K562 (cell line): Measurements from ENCODE around the gene UTP25. TPM values are rescaled to one million over a fixed set of nuclear protein-coding genes. Genes with fewer than 3 reads are reported as not detected.

Source experiments
- HIVEP1 ChIP-seq: fragments of 250-450 bp; sonication (Bioruptor Pico); IDR thresholded peaks from 2 replicates; pipeline ENCODE4 v1.4.0; 2020; ENCODE audit warnings: mild to moderate bottlenecking
- LARP7 ChIP-seq: fragments of 450-650 bp; IDR thresholded peaks from 2 replicates; pipeline ENCODE4 v1.6.1; 2016
- PCBP1 ChIP-seq: fragments of 200-400 bp; formaldehyde crosslinking; IDR thresholded peaks from 2 replicates; pipeline ENCODE4 v1.6.1; 2018; ENCODE audit warnings: mild to moderate bottlenecking, low read depth, low read length; ENCODE audit not compliant: poor library complexity, severe bottlenecking
- PRPF4 ChIP-seq: fragments of 200-400 bp; formaldehyde crosslinking; IDR thresholded peaks from one replicate; pipeline ENCODE4 v1.6.1; 2017; ENCODE audit warnings: low read length, low read depth, mild to moderate bottlenecking; ENCODE audit not compliant: insufficient read depth, poor library complexity, severe bottlenecking
- SOX6 ChIP-seq: fragments of 450-650 bp; IDR thresholded peaks from 2 replicates; pipeline ENCODE4 v1.6.1; 2014; ENCODE audit warnings: mild to moderate bottlenecking
- ZNF124 ChIP-seq: sonication (generic); formaldehyde crosslinking; IDR thresholded peaks from 2 replicates; pipeline ENCODE4 v1.8.1; 2022; ENCODE audit warnings: missing genetic modification reagents
- ZNF146 ChIP-seq: IDR thresholded peaks from one replicate; pipeline ENCODE4 v1.6.1; 2018; ENCODE audit warnings: missing compliant biosample characterization; ENCODE audit not compliant: unreplicated experiment
- ZNF584 ChIP-seq: fragments of 200-800 bp; sonication (Bioruptor generic); IDR thresholded peaks from 2 replicates; pipeline ENCODE4 v1.6.1; 2016; ENCODE audit warnings: low read depth, mild to moderate bottlenecking, missing genetic modification characterization, missing compliant biosample characterization
- ZNF586 ChIP-seq: fragments of 450-650 bp; formaldehyde crosslinking; conservative IDR thresholded peaks from 2 replicates; pipeline ENCODE4 v1.4.0; 2020; ENCODE audit warnings: mild to moderate bottlenecking, moderate library complexity
- ZNF76 ChIP-seq: fragments of 250-450 bp; sonication (Bioruptor Pico); IDR thresholded peaks from 2 replicates; pipeline ENCODE4 v1.4.0; 2020; ENCODE audit warnings: mild to moderate bottlenecking, moderate library complexity, borderline replicate concordance
- ZSCAN29 ChIP-seq: fragments of 450-650 bp; IDR thresholded peaks from 2 replicates; pipeline ENCODE4 v1.6.1; 2017
- polyA plus RNA-seq, 8 experiments: library from polyadenylated mRNA; depleted of rRNA in 4 of 8; stranded (reverse) in 5 of 8; unstranded in 3 of 8; fragments of >200 nt; fragmentation: Nextera tagmentation in 2 of 8; fragmentation: Illumina TruSeq in 1 of 8; extraction: Ambion mirVana in 2 of 8; extraction: Trizol in 1 of 8; gene quantifications; 2 replicates each; pipeline versions ENCODE4 v1.2.1 to v1.2.3, GENCODE V29; 2011 to 2014; ENCODE audit warnings: inconsistent platforms in 1 of 8, missing spikeins in 1 of 8
- total RNA-seq, 7 experiments: library from RNA; depleted of rRNA in 6 of 7; stranded (reverse); fragments of >200 nt in 6 of 7; fragmentation: Illumina TruSeq in 2 of 7; extraction: Trizol in 2 of 7; gene quantifications; 2 replicates each; pipeline versions ENCODE4 v1.2.1 to v1.2.3, GENCODE V29; 2011 to 2021; ENCODE audit warnings: low replicate concordance in 1 of 7
- TF ChIP-seq, protein P1 (sequence below): fragments of 250-450 bp; sonication (Bioruptor Pico); IDR thresholded peaks from 2 replicates; pipeline ENCODE4 v1.4.0; 2020
- TF ChIP-seq, protein P2 (sequence below): sonication (generic); formaldehyde crosslinking; IDR thresholded peaks from 2 replicates; pipeline ENCODE4 v1.8.1; 2023; ENCODE audit warnings: mild to moderate bottlenecking, missing genetic modification reagents

Gene UTP25
- total and polyA plus RNA-seq, 9 of the 15 experiments (the other 6 are each of a cell fraction or from before 2014, with no cell fraction given) = 5.7 to 17.6 (median 12.0) TPM

DNA sequence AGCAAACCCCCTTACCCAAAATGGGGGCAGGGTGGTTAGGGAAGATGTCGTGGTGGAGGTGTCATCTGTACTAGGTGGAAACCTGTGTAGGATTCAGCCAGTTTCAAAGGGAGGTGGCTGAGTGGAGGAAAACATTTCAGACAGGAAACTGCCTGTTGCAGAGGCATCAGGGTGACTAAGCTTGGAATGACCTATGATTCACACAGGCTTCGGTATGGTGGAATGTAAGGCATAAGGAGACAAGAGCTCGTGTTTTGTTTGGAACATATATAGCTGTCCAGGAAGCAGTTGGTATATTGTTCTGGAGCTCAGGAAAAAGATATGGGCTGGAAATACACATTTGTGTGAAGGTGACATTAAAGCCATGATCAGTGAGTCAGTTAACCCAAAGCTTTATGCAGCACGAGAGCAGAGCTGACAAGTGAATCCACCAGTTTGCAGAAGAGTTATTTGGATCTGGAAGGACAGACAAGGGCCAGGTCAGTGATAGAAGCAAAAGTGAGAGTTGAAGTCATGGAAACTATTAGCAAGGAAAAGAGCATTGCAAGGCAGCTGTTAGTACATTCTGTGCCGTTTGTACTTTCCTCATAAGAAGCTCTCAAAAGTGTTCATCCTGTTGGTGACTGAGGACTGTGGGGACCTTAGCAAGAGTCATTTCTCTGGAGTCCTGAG, 12.2 kb downstream of the UTP25 start (continued):
- no peak for TF ChIP-seq PCBP1
- no peak for TF ChIP-seq ZNF586
- no peak for TF ChIP-seq HIVEP1 (CRISPR knock-in tag)
- TF ChIP-seq ZNF584 (CRISPR knock-in tag) = 0 out of 2 replicates have a peak, but pooled peaks have one; percentile 62
- TF ChIP-seq, protein P1, sequence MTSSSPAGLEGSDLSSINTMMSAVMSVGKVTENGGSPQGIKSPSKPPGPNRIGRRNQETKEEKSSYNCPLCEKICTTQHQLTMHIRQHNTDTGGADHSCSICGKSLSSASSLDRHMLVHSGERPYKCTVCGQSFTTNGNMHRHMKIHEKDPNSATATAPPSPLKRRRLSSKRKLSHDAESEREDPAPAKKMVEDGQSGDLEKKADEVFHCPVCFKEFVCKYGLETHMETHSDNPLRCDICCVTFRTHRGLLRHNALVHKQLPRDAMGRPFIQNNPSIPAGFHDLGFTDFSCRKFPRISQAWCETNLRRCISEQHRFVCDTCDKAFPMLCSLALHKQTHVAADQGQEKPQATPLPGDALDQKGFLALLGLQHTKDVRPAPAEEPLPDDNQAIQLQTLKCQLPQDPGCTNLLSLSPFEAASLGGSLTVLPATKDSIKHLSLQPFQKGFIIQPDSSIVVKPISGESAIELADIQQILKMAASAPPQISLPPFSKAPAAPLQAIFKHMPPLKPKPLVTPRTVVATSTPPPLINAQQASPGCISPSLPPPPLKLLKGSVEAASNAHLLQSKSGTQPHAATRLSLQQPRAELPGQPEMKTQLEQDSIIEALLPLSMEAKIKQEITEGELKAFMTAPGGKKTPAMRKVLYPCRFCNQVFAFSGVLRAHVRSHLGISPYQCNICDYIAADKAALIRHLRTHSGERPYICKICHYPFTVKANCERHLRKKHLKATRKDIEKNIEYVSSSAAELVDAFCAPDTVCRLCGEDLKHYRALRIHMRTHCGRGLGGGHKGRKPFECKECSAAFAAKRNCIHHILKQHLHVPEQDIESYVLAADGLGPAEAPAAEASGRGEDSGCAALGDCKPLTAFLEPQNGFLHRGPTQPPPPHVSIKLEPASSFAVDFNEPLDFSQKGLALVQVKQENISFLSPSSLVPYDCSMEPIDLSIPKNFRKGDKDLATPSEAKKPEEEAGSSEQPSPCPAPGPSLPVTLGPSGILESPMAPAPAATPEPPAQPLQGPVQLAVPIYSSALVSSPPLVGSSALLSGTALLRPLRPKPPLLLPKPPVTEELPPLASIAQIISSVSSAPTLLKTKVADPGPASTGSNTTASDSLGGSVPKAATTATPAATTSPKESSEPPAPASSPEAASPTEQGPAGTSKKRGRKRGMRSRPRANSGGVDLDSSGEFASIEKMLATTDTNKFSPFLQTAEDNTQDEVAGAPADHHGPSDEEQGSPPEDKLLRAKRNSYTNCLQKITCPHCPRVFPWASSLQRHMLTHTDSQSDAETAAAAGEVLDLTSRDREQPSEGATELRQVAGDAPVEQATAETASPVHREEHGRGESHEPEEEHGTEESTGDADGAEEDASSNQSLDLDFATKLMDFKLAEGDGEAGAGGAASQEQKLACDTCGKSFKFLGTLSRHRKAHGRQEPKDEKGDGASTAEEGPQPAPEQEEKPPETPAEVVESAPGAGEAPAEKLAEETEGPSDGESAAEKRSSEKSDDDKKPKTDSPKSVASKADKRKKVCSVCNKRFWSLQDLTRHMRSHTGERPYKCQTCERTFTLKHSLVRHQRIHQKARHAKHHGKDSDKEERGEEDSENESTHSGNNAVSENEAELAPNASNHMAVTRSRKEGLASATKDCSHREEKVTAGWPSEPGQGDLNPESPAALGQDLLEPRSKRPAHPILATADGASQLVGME (CRISPR knock-in tag) = no peak
- TF ChIP-seq, protein P2, sequence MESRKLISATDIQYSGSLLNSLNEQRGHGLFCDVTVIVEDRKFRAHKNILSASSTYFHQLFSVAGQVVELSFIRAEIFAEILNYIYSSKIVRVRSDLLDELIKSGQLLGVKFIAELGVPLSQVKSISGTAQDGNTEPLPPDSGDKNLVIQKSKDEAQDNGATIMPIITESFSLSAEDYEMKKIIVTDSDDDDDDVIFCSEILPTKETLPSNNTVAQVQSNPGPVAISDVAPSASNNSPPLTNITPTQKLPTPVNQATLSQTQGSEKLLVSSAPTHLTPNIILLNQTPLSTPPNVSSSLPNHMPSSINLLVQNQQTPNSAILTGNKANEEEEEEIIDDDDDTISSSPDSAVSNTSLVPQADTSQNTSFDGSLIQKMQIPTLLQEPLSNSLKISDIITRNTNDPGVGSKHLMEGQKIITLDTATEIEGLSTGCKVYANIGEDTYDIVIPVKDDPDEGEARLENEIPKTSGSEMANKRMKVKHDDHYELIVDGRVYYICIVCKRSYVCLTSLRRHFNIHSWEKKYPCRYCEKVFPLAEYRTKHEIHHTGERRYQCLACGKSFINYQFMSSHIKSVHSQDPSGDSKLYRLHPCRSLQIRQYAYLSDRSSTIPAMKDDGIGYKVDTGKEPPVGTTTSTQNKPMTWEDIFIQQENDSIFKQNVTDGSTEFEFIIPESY (CRISPR knock-in tag) = no peak
- TF ChIP-seq ZNF124 (CRISPR knock-in tag) = no peak
- no peak for TF ChIP-seq ZSCAN29
- no peak for TF ChIP-seq ZNF146 (CRISPR knock-in tag)
- TF ChIP-seq PRPF4 = no peak
- no peak for TF ChIP-seq ZNF76 (CRISPR knock-in tag)
- TF ChIP-seq SOX6 = no peak
- TF ChIP-seq LARP7 = no peak
